Karpas-422 (cell line): ENCODE results near the gene SCIN. TPM values are rescaled to one million over a fixed set of nuclear protein-coding genes. Genes with fewer than 3 reads are reported as not detected.

Experiments
- DNase-seq: peaks from one replicate; pipeline ENCODE4 v3.0.0-alpha.2; 2015
- H2AFZ ChIP-seq: fragments of 200-600 bp; sonication (generic); 2 replicates; pipeline ENCODE4 v1.6.1; 2014; ENCODE audit warnings: antibody characterized with exemption, low read length, mixed read lengths
- H3K27ac ChIP-seq: fragments of 200-600 bp; sonication (generic); 2 replicates; pipeline ENCODE4 v1.5.1; 2014; ENCODE audit warnings: mild to moderate bottlenecking, low read length, moderate library complexity
- H3K27me3 ChIP-seq: fragments of 200-600 bp; sonication (generic); 2 replicates; pipeline ENCODE4 v1.6.1; 2014; ENCODE audit warnings: low read length, mixed read lengths
- H3K36me3 ChIP-seq: fragments of 200-600 bp; sonication (generic); 2 replicates; pipeline ENCODE4 v1.6.1; 2014; ENCODE audit warnings: low read length, mixed read lengths; ENCODE audit not compliant: insufficient read depth
- H3K4me1 ChIP-seq: fragments of 200-600 bp; sonication (generic); 2 replicates; pipeline ENCODE4 v1.6.1; 2014; ENCODE audit warnings: mild to moderate bottlenecking, low read length, mixed read lengths
- H3K4me2 ChIP-seq: fragments of 200-600 bp; sonication (generic); 2 replicates; pipeline ENCODE4 v1.6.1; 2014; ENCODE audit warnings: low read length, low read depth, mild to moderate bottlenecking; ENCODE audit not compliant: poor library complexity, severe bottlenecking
- H3K4me3 ChIP-seq: fragments of 200-600 bp; sonication (generic); 2 replicates; pipeline ENCODE4 v1.5.1; 2014; ENCODE audit warnings: mild to moderate bottlenecking, antibody characterized with exemption, low read length, mixed read lengths
- H3K79me2 ChIP-seq: fragments of 200-600 bp; sonication (generic); 2 replicates; pipeline ENCODE4 v1.6.1; 2014; ENCODE audit warnings: mild to moderate bottlenecking, low read length, mixed read lengths
- H3K9ac ChIP-seq: fragments of 200-600 bp; sonication (generic); 2 replicates; pipeline ENCODE4 v1.6.0; 2014; ENCODE audit warnings: low read length
- H3K9me2 ChIP-seq: fragments of 200-600 bp; sonication (generic), shearing (Covaris generic); replicated peaks from 2 replicates; pipeline ENCODE4 v1.6.0; 2014; ENCODE audit warnings: mild to moderate bottlenecking, low read length, moderate library complexity; ENCODE audit not compliant: insufficient read depth
- H3K9me3 ChIP-seq: fragments of 300-700, 200-600 bp; sonication (generic); 2 replicates; pipeline ENCODE4 v1.6.1; 2014; ENCODE audit warnings: low read length, mixed read lengths
- H4K20me1 ChIP-seq: fragments of 200-600 bp; sonication (generic); 2 replicates; pipeline ENCODE4 v1.6.1; 2014; ENCODE audit warnings: mild to moderate bottlenecking, antibody characterized with exemption, low read length, low read depth; ENCODE audit not compliant: insufficient read depth
- total RNA-seq: library from RNA; depleted of rRNA; stranded (reverse); fragments of >200 nt; shearing (Covaris generic); gene quantifications from 2 replicates; pipeline ENCODE4 v1.2.3, GENCODE V29; 2014; ENCODE audit warnings: low replicate concordance

The SCIN gene
- total RNA-seq, 1 experiment from 2014 or later, result not detected

DNA sequence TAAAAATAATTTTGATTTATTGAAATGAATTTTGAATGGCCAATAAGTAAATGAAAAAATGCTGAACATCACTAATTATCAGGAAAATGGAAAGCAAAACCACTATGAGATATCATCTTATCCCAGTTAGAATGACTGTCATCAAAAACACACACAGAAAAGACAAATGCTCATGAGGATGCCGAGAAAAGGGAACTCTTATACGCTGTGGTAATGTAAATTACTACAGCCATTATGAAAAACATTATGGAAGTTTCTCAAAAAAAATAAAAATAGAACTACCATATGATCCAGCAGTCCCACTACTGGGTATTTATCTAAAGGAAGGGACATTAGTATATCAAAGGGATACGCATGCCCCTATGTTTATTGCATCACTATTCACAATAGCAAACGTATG lies 15.8 kb downstream of the SCIN start:
- Histone ChIP-seq H3K4me2 (no peak overlapping the region), H3K27me3 (0 out of 2 replicates have a peak, but pooled peaks cover 2% of the 10 kb centered on the region), H3K4me1 (no peaks in the 10 kb centered on the region), H3K9ac (no peak overlapping the region), H3K27ac (no peak overlapping the region), H2AFZ (no peak overlapping the region), H4K20me1 (no peaks in the 10 kb centered on the region), H3K9me2 (no peaks in the 10 kb centered on the region), H3K9me3 (no peaks in the 10 kb centered on the region), H3K4me3 (no peak overlapping the region), H3K79me2 (no peaks in the 10 kb centered on the region), H3K36me3 (no peaks in the 10 kb centered on the region)
- DNase-seq, result no peak

DNA sequence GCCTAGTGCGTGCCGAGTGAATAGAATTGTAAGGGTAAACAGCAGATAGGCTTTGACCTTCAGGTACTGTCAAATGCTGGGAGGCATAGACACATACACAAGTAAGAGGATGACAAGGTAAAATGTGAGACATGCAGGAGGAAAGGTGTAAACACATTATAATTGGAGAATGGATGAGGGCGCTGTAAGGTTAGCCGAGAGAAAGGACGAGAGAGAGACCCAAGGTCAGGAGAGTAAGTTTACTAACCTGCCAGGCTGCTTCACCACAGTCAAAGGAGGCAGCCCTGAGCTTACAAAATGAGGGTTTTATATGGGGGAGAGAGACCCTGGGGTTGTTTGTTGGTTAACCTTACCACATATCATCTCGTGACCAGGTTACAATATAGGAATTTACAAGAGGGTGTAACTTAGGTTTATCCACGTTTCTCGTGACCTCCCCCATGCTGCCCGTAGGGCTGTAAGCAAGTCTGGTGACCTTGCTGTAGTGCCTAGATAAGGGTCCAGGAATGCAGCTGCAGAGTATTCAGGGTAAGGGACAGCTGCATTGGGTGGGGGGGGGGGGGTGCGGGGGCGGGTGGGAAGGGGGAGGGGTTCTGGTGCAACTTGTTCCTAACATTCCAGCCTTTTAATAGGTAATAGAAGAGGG lies 17.9 kb downstream of the SCIN start:
- Histone ChIP-seq H4K20me1 (no peaks in the 10 kb centered on the region), H3K9me2 (no peaks in the 10 kb centered on the region), H3K9me3 (no peaks in the 10 kb centered on the region), H3K36me3 (no peaks in the 10 kb centered on the region), H3K27ac (no peak overlapping the region), H3K4me3 (no peak overlapping the region), H3K27me3 (no peaks in the 10 kb centered on the region), H3K9ac (no peak overlapping the region), H3K79me2 (no peaks in the 10 kb centered on the region), H3K4me2 (no peak overlapping the region), H2AFZ (no peak overlapping the region), H3K4me1 (no peaks in the 10 kb centered on the region)
- no peak for DNase-seq

DNA sequence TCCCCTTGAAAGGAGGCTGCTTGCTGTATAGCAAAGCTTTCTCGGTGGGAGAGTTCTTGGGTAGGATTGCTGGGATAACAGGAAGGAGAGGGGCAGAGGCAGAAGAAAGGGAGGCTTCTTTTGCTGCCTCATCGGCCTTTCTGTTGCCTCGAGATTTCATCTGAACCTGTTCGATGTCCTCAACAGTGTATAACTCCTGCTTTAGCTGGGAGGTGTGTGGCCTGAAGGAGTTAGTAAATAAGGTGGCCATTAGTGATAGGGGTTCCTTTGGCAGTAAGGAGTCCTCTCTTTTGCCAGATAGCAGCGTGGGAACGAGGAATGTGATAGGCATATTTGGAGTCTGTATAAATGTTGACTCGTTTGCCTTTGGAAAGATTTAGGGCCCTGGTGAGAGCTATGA lies 20.0 kb downstream of the SCIN start:
- H2AFZ ChIP-seq, result no peak overlapping the region
- no peaks in the 10 kb centered on the region for H4K20me1 ChIP-seq
- H3K9me3 ChIP-seq, result no peaks in the 10 kb centered on the region
- H3K4me2 ChIP-seq, result no peak overlapping the region
- no peak overlapping the region for H3K4me3 ChIP-seq
- DNase-seq, result no peak
- no peaks in the 10 kb centered on the region for H3K9me2 ChIP-seq
- H3K4me1 ChIP-seq, result no peaks in the 10 kb centered on the region
- no peaks in the 10 kb centered on the region for H3K36me3 ChIP-seq
- no peak overlapping the region for H3K9ac ChIP-seq
- no peaks in the 10 kb centered on the region for H3K79me2 ChIP-seq
- no peaks in the 10 kb centered on the region for H3K27me3 ChIP-seq
- H3K27ac ChIP-seq, result no peak overlapping the region

DNA sequence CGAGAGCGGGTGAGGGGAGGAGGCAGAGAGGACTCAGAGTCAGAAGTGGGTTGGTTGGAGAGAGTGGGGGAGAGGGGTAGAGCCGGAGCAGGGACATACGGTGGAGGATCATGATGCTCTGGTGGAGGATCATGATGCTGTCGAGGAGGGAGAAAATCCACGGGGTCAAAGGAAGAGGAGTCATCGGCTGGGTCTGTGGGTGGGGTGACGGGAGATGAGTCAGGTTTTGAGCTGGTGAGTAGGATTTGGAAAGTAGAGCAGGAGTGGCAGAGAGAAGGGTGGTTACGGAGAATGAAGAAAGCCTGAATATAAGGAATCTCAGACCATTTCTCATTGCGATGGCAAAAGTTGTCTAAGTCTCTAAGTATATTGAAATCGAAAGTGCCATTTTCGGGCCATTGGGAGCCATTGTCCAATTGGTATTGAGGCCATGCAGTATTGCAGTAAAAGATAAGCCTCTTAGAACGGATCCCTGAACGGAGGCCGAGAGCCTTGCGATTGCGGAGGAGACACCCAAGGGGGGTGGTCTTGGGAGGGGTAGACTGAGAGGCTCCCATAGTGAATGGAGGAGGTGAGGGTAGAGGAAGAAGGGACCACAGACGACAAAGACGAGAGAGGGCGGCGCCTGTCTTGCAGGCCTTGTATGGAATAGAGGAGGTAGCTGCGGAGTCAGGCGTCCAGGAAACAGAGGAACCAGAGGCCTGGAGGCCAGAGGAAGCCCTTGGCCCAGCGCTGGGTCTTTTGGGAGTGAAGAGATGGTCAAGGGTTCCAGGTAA lies 23.8 kb downstream of the SCIN start:
- Histone ChIP-seq H3K27me3 (no peaks in the 10 kb centered on the region), H3K27ac (no peak overlapping the region), H2AFZ (no peak overlapping the region), H3K4me2 (no peak overlapping the region), H3K9me2 (no peaks in the 10 kb centered on the region), H4K20me1 (no peaks in the 10 kb centered on the region), H3K9me3 (no peaks in the 10 kb centered on the region), H3K4me1 (no peaks in the 10 kb centered on the region), H3K4me3 (no peak overlapping the region), H3K36me3 (no peaks in the 10 kb centered on the region), H3K9ac (no peak overlapping the region), H3K79me2 (no peaks in the 10 kb centered on the region)
- DNase-seq, result no peak

DNA sequence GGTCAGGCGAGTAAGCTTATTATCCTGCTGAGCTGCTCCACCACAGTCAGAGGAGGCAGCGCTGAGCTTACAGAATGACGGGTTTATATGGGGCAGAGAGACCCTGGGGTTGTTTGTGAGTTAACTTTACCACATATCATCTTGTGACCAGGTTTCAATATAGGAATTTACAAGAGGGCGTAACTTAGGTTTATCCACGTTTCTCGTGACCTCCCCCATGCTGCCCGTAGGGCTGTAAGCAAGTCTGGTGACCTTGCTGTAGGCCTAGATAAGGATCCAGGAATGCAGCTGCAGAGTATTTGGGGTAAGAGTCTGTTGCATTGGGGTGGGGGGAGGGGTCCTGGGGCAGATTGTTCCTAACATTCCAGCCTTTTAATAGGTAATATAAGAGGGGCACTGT lies 24.6 kb downstream of the SCIN start:
- H2AFZ ChIP-seq, result no peak overlapping the region

DNA sequence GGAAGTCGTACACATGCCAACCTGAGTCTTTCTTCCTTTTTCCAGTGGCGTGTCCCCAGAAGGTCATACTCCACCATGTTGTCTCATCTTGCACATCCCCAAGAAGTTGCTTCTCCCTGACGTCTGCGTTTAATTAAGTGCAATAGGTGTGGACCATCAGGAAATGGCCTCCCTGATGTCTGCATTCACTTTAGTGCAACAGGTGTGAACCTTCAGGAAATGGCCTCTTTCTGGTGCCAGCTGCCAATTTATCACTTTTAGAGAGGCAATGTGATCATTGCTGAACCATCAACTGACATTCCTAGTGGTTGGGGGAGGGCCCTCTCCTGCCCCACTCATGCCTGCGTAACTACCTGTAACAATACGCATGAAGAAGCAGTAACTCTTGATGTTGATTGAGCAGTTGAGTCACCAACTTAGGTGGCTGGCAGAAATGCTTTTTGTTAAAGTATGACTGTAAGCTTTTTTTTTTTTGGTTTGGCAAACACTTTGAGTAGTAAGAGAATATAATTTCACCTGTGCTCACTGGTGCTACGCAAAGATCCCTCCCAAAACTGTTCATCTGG lies 25.8 kb downstream of the SCIN start:
- Histone ChIP-seq H3K27me3 (no peaks in the 10 kb centered on the region), H3K27ac (no peak overlapping the region), H3K4me3 (no peak overlapping the region), H3K9ac (no peak overlapping the region), H3K4me1 (no peaks in the 10 kb centered on the region), H3K79me2 (no peaks in the 10 kb centered on the region), H3K4me2 (no peak overlapping the region), H3K9me3 (no peaks in the 10 kb centered on the region), H2AFZ (no peak overlapping the region), H3K9me2 (no peaks in the 10 kb centered on the region), H4K20me1 (no peaks in the 10 kb centered on the region), H3K36me3 (no peaks in the 10 kb centered on the region)
- DNase-seq, result no peak

More for the DNA sequence above, 24.6 kb downstream of the SCIN start:
- Histone ChIP-seq H3K36me3 (no peaks in the 10 kb centered on the region), H3K4me2 (no peak overlapping the region), H3K9ac (no peak overlapping the region), H3K4me1 (no peaks in the 10 kb centered on the region), H3K9me2 (no peaks in the 10 kb centered on the region), H3K79me2 (no peaks in the 10 kb centered on the region), H3K9me3 (no peaks in the 10 kb centered on the region), H4K20me1 (no peaks in the 10 kb centered on the region), H3K4me3 (no peak overlapping the region), H3K27ac (no peak overlapping the region), H3K27me3 (no peaks in the 10 kb centered on the region)
- no peak for DNase-seq

DNA sequence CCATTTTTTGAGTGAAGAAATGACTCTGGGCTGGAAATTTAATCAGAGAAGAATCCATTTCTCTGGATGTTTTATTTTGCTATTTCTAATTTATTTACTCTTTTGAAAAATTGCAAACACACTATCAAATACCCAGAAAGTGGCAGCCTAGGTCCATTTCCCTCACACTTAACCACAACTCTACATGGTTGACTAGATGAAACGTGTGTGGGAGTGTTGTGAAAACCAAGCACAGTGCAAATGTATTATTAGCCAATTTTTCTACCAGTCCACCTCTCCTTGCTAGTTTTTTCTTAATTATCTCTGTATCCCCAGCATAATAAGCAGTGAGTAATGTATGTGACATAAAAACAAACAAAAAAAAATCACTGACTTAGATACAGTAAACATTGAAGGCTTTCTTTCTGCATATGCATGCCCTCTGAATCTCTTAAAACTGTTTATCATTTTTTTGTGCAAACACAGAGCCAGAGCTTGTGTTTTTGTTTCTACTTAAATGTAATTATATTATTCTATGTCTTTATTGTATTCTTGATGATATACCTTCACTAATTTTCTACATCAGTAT lies 30.9 kb downstream of the SCIN start:
- Histone ChIP-seq H3K4me3 (no peak overlapping the region), H3K36me3 (no peaks in the 10 kb centered on the region), H2AFZ (no peak overlapping the region), H3K4me2 (no peak overlapping the region), H3K27ac (no peak overlapping the region), H3K9ac (no peak overlapping the region), H3K79me2 (no peaks in the 10 kb centered on the region), H3K27me3 (no peaks in the 10 kb centered on the region), H4K20me1 (no peaks in the 10 kb centered on the region), H3K4me1 (no peaks in the 10 kb centered on the region), H3K9me2 (no peaks in the 10 kb centered on the region), H3K9me3 (no peaks in the 10 kb centered on the region)
- no peak for DNase-seq

DNA sequence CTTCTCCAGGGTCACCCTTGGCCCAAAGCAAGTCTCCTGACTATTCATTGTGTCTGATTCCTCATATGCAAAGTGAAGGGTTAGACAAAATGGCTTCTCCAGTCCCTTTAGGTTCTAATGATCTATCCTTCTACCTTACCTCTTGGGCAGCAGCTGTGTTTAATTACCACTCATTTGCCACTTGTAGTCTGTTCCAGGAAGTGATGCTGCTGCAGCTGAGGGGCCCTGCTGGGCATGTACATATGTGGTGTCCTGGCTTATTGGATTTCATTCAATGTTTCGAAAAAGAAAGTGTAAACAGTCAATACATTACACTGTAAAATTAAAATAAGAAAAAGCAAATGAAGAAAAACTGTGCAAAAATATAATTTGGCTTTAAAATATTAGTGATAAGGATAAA lies 36.6 kb downstream of the SCIN start:
- no peaks in the 10 kb centered on the region for H4K20me1 ChIP-seq
- no peak overlapping the region for H3K4me2 ChIP-seq
- no peak for DNase-seq
- no peak overlapping the region for H3K4me3 ChIP-seq
- H3K79me2 ChIP-seq, result no peaks in the 10 kb centered on the region
- H2AFZ ChIP-seq, result no peak overlapping the region
- H3K9me2 ChIP-seq, result no peaks in the 10 kb centered on the region
- H3K27me3 ChIP-seq, result no peaks in the 10 kb centered on the region
- H3K36me3 ChIP-seq, result no peaks in the 10 kb centered on the region
- no peaks in the 10 kb centered on the region for H3K9me3 ChIP-seq
- H3K9ac ChIP-seq, result no peak overlapping the region
- H3K4me1 ChIP-seq, result no peaks in the 10 kb centered on the region
- no peak overlapping the region for H3K27ac ChIP-seq
